ENCODE results near the gene MAP1LC3B2. TPM values are rescaled to one million over a fixed set of nuclear protein-coding genes. Genes with fewer than 3 reads are reported as not detected.
"Not testable (repeated sequence)": the region's sequence is repeated elsewhere in the genome, so short reads cannot be mapped to it uniquely, and the experiment has no call there.

MAP1LC3B2 gene
- total RNA-seq, 1 donor from 2014 or later = 0.82 TPM

- no peak for DNase-seq (ENCODE audit: low read depth, low spot score)
- peaks cover 16% of the 10 kb centered on the region for H3K4me1 Mint-ChIP-seq
- H3K27ac Mint-ChIP-seq (ENCODE audit: unreplicated experiment) = no peak overlapping the region
- no peak overlapping the region for H3K4me3 Mint-ChIP-seq
- TF ChIP-seq CTCF (conservative IDR thresholded peaks at IDR 0.05) = no peak
- no peaks in the 10 kb centered on the region for H3K27me3 Mint-ChIP-seq (ENCODE audit: low read depth)
- H3K36me3 Mint-ChIP-seq (ENCODE audit: low read depth) = peaks cover 5% of the 10 kb centered on the region
- H3K9me3 Mint-ChIP-seq = peaks cover 13% of the 10 kb centered on the region
Observed at GRCh38 chr12:116563262-116563661, 4.1 kb downstream of the MAP1LC3B2 start.

GRCh38 chr12:116564080-116564479 lies 4.9 kb downstream of the MAP1LC3B2 start:
- H3K27me3 Mint-ChIP-seq (ENCODE audit: low read depth) = no peaks in the 10 kb centered on the region
- H3K4me3 Mint-ChIP-seq = no peak overlapping the region
- no peak for TF ChIP-seq CTCF (conservative IDR thresholded peaks at IDR 0.05)
- H3K9me3 Mint-ChIP-seq = peaks cover 13% of the 10 kb centered on the region
- no peak overlapping the region for H3K27ac Mint-ChIP-seq (ENCODE audit: unreplicated experiment)
- DNase-seq (ENCODE audit: low read depth, low spot score) = no peak
- peaks cover 9% of the 10 kb centered on the region for H3K4me1 Mint-ChIP-seq
- peaks cover 5% of the 10 kb centered on the region for H3K36me3 Mint-ChIP-seq (ENCODE audit: low read depth)

- not testable (repeated sequence) for H3K27ac Mint-ChIP-seq (ENCODE audit: unreplicated experiment)
Observed at GRCh38 chr12:116565221-116565620, 6.0 kb downstream of the MAP1LC3B2 start.

GRCh38 chr12:116565963-116566362 lies 6.8 kb downstream of the MAP1LC3B2 start:
- Mint-ChIP-seq H3K9me3 (peaks cover 15% of the 10 kb centered on the region), H3K27ac (ENCODE audit: unreplicated experiment) (no peak overlapping the region), H3K36me3 (ENCODE audit: low read depth) (peaks cover 5% of the 10 kb centered on the region), H3K4me1 (no peaks in the 10 kb centered on the region), H3K4me3 (no peak overlapping the region), H3K27me3 (ENCODE audit: low read depth) (no peaks in the 10 kb centered on the region)
- TF ChIP-seq CTCF (conservative IDR thresholded peaks at IDR 0.05) = no peak
- DNase-seq (ENCODE audit: low read depth, low spot score) = no peak

More at GRCh38 chr12:116565221-116565620, 6.0 kb downstream of the MAP1LC3B2 start:
- H3K4me1 Mint-ChIP-seq; DNase-seq (ENCODE audit: low read depth, low spot score); H3K4me3 Mint-ChIP-seq; H3K36me3 Mint-ChIP-seq (ENCODE audit: low read depth); H3K27me3 Mint-ChIP-seq (ENCODE audit: low read depth): not testable (repeated sequence)
- peaks cover 13% of the 10 kb centered on the region for H3K9me3 Mint-ChIP-seq

GRCh38 chr12:116568203-116568602 lies 9.0 kb downstream of the MAP1LC3B2 start:
- H3K27me3 Mint-ChIP-seq (ENCODE audit: low read depth) = no peaks in the 10 kb centered on the region
- H3K9me3 Mint-ChIP-seq = peaks cover 15% of the 10 kb centered on the region
- H3K36me3 Mint-ChIP-seq (ENCODE audit: low read depth) = peaks cover 5% of the 10 kb centered on the region
- peaks cover 4% of the 10 kb centered on the region for H3K4me1 Mint-ChIP-seq
- DNase-seq (ENCODE audit: low read depth, low spot score) = no peak
- no peak overlapping the region for H3K4me3 Mint-ChIP-seq
- no peak for TF ChIP-seq CTCF (conservative IDR thresholded peaks at IDR 0.05)
- no peak overlapping the region for H3K27ac Mint-ChIP-seq (ENCODE audit: unreplicated experiment)

GRCh38 chr12:116571089-116571488 lies 11.9 kb downstream of the MAP1LC3B2 start:
- Mint-ChIP-seq H3K9me3 (peaks cover 4% of the 10 kb centered on the region), H3K27me3 (ENCODE audit: low read depth) (no peaks in the 10 kb centered on the region), H3K4me3 (no peak overlapping the region), H3K27ac (ENCODE audit: unreplicated experiment) (no peak overlapping the region), H3K4me1 (peaks cover 4% of the 10 kb centered on the region), H3K36me3 (ENCODE audit: low read depth) (no peaks in the 10 kb centered on the region)
- TF ChIP-seq CTCF (conservative IDR thresholded peaks at IDR 0.05) = no peak
- DNase-seq (ENCODE audit: low read depth, low spot score) = no peak

Data from neural crest cell (in vitro differentiated cells).